GM12872 (cell line): ENCODE results near the gene VWF.

ENCODE experiments used
- CTCF ChIP-seq: IDR thresholded peaks from 3 replicates; pipeline ENCODE4 v1.5.1; 2011; ENCODE audit warnings: low read depth, mild to moderate bottlenecking, low read length, moderate library complexity; ENCODE audit not compliant: insufficient read depth

The VWF gene

GRCh38 chr12:5912437-5913334 lies 211.8 kb downstream of the VWF start:
- TF ChIP-seq CTCF, result peak; percentile 39

GRCh38 chr12:5912011-5912410 lies 212.5 kb downstream of the VWF start:
- TF ChIP-seq CTCF, result no peak

GRCh38 chr12:5910790-5911548 lies 213.5 kb downstream of the VWF start:
- no peak for TF ChIP-seq CTCF

- TF ChIP-seq CTCF, result no peak
Observed at GRCh38 chr12:5909560-5909959, 214.9 kb downstream of the VWF start.

- TF ChIP-seq CTCF, result no peak
Observed at GRCh38 chr12:5908251-5908650, 216.2 kb downstream of the VWF start.

- TF ChIP-seq CTCF, result no peak
Observed at GRCh38 chr12:5907807-5908206, 216.7 kb downstream of the VWF start.

GRCh38 chr12:5905757-5906156 lies 218.7 kb downstream of the VWF start:
- TF ChIP-seq CTCF, result no peak
